ENCODE measurements around the gene ADCY5.

Gene ADCY5

GRCh38 chr3:123389628-123389918, 59.3 kb downstream of the ADCY5 start:
- no peak for DNase-seq (ENCODE audit: low read depth)
- no peak for TF ChIP-seq CTCF (IDR thresholded peaks at IDR 0.05; ENCODE audit: control insufficient read depth, insufficient read depth, low read depth, low read length, missing control alignments)
- H3K4me3 ChIP-seq (ENCODE audit: control insufficient read depth, low read depth, low read length): no peak overlapping the region

GRCh38 chr3:123388811-123389627, 59.9 kb downstream of the ADCY5 start:
- no peak for TF ChIP-seq CTCF (IDR thresholded peaks at IDR 0.05; ENCODE audit: control insufficient read depth, insufficient read depth, low read depth, low read length, missing control alignments)
- H3K4me3 ChIP-seq (ENCODE audit: control insufficient read depth, low read depth, low read length): no peak overlapping the region
- DNase-seq (ENCODE audit: low read depth): no peak

- no peak for DNase-seq (ENCODE audit: low read depth)
- no peak for TF ChIP-seq CTCF (IDR thresholded peaks at IDR 0.05; ENCODE audit: control insufficient read depth, insufficient read depth, low read depth, low read length, missing control alignments)
- H3K4me3 ChIP-seq (ENCODE audit: control insufficient read depth, low read depth, low read length): no peak overlapping the region
These were observed 60.8 kb downstream of the ADCY5 start for GRCh38 chr3:123388042-123388441.

- no peak for DNase-seq (ENCODE audit: low read depth)
- H3K4me3 ChIP-seq (ENCODE audit: control insufficient read depth, low read depth, low read length): no peak overlapping the region
- no peak for TF ChIP-seq CTCF (IDR thresholded peaks at IDR 0.05; ENCODE audit: control insufficient read depth, insufficient read depth, low read depth, low read length, missing control alignments)
These were observed 61.4 kb downstream of the ADCY5 start for GRCh38 chr3:123387532-123387931.

GRCh38 chr3:123386477-123387040, 62.3 kb downstream of the ADCY5 start:
- no peak overlapping the region for H3K4me3 ChIP-seq (ENCODE audit: control insufficient read depth, low read depth, low read length)
- no peak for DNase-seq (ENCODE audit: low read depth)
- no peak for TF ChIP-seq CTCF (IDR thresholded peaks at IDR 0.05; ENCODE audit: control insufficient read depth, insufficient read depth, low read depth, low read length, missing control alignments)

GRCh38 chr3:123385981-123386380, 62.9 kb downstream of the ADCY5 start:
- DNase-seq (ENCODE audit: low read depth): no peak
- TF ChIP-seq CTCF (IDR thresholded peaks at IDR 0.05; ENCODE audit: control insufficient read depth, insufficient read depth, low read depth, low read length, missing control alignments): no peak
- H3K4me3 ChIP-seq (ENCODE audit: control insufficient read depth, low read depth, low read length): no peak overlapping the region

Measured in AG09309 (cell line).